ENCODE results near the gene ZSWIM5.
"Not testable (repeated sequence)": the region's sequence is repeated elsewhere in the genome, so short reads cannot be mapped to it uniquely, and the experiment has no call there.

Gene ZSWIM5

DNA sequence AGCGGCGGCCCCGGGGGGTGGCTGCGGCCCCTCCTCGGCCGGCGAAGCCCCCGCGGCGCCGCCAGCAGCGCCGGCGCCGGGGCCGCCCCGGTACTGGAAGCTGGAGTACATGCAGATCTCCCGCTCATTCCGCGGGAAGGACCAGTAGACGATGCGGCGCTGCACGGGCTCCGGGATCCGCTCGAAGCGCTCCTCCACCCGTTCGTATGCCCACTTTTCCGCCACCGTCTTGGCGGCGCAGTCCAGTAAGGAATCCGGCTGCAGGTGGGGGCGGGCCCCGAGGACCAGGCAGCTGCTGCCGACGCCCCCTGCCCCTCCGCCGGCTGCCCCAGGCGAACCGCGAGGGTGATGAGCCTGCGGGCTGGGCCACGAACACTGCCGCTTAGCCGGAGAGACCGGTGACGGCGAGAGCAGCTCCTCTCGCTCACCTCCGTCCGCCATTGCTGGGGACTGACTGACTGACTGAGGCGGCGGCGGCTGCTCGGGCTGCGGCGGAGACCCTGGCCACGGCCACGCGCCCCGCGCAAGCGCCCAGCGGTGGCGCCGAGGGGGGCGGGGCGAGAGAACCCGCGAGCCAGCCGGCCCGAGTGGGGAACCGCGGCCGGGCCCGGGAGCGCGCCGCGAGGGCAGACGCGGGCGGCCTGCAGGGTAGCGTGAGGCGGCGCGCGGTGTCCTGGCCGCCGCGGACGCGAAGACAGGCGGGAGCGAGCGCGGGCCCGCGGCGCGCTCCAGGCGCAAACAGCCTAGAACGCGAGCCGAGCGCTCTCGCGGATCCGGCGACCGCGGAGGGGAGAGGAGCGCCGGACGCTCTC, at the start of gene ZSWIM5:
Gene ZSWIM5, minus strand, starts transcription at position 696 of the 812 bp plus-strand sequence. Its CDS starts 255 bp downstream, at position 441.
- DNase-seq (ENCODE audit: low read depth in 3 of 3), result peak; percentile 32 to 53 (median 47)

DNA sequence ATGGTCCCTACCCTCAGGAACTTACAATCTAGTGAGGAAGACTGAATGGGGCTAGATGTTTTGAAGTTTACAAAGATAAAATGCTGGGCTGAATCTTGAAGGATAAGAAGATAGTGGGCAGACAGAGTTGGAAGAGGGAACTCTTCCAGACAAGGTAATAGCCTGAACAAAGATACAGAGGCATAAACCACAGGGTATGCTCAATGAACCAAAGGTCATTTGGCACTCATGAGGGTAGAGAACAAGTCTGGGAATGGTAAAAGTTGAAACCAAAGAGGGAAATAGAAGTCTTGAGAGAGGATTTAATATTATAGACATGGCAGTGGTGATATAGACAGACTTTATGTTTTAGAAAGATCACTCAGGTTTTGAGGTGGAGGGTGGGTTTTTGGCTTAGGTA, 48.1 kb upstream of the ZSWIM5 start:
- DNase-seq (ENCODE audit: low read depth in 3 of 3), result no peak

GRCh38 chr1:45250544-45250943, 44.1 kb upstream of the ZSWIM5 start:
- DNase-seq (ENCODE audit: low read depth in 3 of 3), result no peak

DNA sequence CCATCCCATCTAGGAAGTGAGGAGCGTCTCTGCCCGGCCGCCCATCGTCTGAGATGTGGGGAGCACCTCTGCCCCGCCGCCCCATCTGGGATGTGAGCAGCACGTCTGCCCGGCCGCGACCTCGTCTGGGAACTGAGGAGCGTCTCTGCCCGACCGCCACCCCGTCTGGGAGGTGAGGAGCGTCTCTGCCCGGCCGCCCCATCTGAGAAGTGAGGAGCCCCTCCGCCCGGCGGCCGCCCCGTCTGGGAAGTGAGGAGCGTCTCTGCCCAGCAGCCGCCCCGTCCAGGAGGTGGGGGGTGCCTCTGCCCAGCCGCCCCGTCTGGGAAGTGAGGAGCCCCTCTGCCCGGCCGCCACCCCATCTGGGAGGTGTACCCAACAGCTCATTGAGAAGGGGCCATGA, 41.6 kb upstream of the ZSWIM5 start:
- not testable (repeated sequence) for DNase-seq (ENCODE audit: low read depth in 3 of 3)

DNA sequence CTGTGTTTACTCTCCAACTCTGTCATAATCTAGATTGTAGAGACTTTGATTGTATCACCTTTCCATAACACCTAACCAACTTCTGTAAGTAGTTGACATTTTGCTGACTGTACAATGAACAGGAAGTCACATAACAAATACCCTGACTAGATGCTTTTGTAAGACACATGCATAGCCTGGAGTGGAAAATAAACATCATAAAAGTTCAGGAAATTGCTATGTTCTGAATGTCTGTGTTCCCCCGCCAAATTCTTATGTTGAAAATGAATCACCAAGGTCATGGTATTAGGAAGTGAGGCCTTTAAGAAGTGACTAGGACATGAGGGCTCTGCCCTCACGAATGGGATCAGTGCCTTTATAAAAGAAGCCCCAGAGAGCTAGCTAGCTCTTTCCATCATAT, 40.4 kb upstream of the ZSWIM5 start:
- DNase-seq (ENCODE audit: low read depth in 3 of 3), result no peak

DNA sequence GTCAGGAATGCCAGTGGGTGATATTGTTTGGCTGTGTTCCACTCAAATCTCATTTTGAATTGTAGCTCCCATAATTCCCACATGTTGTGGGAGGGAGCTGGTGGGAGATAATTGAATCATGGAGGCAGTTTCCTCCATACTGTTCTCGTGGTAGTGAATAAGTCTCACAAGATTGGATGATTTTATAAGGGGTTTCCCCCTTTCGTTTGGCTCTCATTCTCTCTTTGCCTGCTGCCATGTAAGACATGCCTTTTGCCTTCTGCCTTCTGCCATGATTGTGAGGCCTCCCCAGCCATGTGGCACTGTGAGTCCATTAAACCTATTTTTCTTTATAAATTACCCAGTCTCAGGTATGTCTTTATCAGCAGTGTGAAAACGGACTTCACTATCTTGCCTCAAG, 40.0 kb upstream of the ZSWIM5 start:
- DNase-seq (ENCODE audit: low read depth in 3 of 3), result not testable (repeated sequence)

GRCh38 chr1:45244660-45245059, 38.3 kb upstream of the ZSWIM5 start:
- no peak for DNase-seq (ENCODE audit: low read depth in 3 of 3)

DNA sequence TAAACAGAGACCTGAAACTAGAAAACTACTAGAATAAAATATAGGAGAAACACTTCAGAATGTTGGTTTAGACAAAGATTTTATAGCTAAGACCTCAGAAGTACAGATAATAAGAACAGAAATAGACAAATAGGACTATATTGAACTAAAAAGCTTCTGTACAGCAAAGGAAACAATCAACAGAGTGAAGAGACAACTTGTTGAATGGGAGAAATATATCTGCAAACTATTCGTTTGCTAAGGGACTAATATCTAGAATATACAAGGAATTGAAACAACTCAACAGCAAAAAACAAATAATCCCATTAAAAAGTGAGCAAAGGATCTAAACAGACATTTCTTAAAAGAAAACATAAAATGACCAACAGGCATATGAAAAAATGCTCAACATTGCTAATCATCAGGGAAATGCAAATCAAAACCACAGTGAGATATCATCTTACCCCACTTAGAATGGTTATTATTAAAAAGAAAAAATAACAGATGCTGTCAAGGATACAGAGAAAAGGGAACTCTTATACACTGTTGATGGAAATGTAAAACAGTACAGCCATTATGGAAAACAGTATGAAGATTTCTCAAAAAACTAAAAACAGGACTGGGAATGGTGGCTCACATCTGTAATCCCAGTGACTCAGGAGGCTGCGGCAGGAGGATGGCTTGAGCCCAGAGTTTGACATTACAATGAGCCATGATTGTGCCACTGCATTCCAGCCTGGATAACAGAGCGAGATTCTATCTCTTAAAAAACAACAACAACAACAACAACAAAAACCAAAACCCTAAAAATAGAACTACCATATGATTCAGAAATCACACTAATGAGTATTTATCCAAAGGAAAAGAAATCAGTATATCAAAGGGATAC, 37.3 kb upstream of the ZSWIM5 start:
- no peak for DNase-seq (ENCODE audit: low read depth in 3 of 3)

DNA sequence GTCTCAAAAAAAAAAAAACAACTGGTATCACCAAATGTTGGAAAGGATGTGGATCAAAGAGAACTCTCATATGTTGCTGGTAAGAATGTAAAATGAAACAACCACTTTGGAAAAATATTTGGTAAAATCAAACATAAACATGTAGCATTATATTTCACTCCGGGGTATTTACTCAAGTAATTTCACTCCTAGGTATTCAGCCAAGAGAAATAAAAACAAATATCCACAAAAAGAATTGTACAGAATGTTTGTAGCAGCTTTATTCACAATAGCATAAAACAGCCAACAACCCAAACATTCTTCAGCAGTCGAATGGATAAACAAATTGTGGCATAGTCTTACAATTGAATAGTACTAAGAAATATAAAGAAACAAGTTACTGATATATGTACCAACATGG, 32.4 kb upstream of the ZSWIM5 start:
- DNase-seq (ENCODE audit: low read depth in 3 of 3), result no peak

DNA sequence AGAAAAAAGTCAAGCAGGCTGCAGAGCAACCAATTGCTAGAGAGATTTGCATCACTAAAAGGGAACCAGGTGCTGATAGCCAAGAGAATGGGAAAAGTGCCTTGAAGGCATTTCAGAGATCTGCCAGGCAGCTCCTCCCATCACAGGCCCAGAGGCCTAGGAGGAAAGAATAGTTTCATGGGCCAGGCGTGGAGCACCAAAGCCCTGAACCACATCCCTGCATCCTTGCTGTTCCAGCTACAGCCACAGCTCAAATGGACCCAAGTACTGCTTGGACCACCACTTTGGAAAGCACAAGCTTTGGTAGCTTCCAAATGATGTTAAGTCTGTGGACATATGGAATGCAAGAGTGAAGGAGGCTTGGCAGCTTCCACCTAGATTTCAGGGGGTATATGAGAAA, 29.7 kb upstream of the ZSWIM5 start:
- no peak for DNase-seq (ENCODE audit: low read depth in 3 of 3)

DNA sequence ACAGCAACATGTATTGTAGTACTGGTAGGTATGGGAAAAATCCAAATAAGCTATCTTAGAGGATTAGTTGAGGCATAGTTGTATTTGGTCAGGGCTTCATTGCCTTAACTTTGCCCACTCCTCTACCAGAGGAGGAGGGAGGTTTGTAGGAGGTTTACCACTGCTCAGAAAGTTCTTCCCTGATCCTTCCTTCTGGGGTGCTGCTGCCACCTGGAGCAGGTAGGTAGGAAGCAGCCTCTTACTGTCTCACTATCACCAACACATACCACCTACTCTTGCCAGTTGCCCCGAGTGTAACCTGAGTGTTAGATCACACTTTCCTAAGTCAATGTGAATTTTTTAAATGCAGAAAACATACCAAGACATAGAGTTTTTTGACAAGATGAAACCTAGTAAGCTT, 24.1 kb upstream of the ZSWIM5 start:
- no peak for DNase-seq (ENCODE audit: low read depth in 3 of 3)

DNA sequence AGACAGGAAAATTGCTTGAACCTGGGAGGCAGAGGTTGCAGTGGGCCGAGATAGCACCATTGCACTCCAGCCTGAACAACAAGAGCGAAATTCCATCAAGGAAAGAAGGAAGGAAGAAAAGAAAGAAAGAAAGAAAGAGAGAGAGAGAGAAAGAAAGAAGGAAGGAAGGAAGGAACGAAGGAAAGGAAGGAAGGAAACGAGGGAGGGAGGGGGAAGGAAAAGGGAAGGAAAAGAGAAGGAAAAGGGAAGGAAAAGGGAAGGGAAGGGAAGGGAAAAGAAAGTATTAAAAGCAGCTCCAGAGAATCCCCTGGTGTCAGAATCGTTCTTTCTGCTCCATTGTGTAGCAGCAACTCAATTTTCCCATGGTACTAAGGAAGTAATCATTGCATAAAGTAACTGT, 19.2 kb upstream of the ZSWIM5 start:
- DNase-seq (ENCODE audit: low read depth in 3 of 3), result no peak

GRCh38 chr1:45223710-45224109, 17.3 kb upstream of the ZSWIM5 start:
- not testable (repeated sequence) for DNase-seq (ENCODE audit: low read depth in 3 of 3)

GRCh38 chr1:45221716-45222115, 15.3 kb upstream of the ZSWIM5 start:
- no peak for DNase-seq (ENCODE audit: low read depth in 3 of 3)

GRCh38 chr1:45216861-45217260, 10.5 kb upstream of the ZSWIM5 start:
- DNase-seq (ENCODE audit: low read depth in 3 of 3), result no peak

- no peak for DNase-seq (ENCODE audit: low read depth in 3 of 3)
Measured at GRCh38 chr1:45216200-45216541, 9.8 kb upstream of the ZSWIM5 start.

DNA sequence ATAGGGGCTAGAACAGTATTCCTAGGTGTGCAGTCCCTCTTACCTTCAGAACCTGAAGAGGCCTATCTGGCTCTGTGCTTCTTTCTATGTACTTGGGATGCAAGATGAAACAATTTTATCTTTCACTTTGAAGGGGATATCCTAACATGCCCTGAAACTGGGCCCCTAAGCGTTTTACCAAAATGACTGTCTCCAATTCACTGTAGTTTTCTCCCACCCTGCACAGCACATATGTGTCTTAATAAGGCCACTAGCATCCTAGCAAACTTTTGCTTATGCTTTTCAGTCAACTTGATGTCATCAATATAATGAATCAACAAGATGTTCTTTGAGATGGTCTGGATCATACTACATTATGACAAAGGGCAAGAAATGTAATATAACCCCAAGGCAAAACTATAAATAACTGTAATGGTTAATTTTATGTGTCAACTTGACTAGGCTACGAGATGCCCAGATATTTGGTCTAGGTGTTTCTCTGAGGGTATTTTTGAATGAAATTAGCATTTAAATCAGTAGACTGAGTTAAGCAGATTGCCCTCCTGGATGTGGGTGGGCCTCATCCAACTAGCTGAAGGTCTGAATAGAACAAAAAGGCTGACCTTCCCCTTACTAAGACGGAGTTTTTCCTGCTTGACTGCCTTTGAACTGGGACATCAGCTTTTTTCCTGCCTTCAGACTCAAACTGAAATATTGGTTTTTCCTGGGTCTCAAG, 9.2 kb upstream of the ZSWIM5 start:
- no peak for DNase-seq (ENCODE audit: low read depth in 3 of 3)

- DNase-seq (ENCODE audit: low read depth in 3 of 3), result no peak
Measured at GRCh38 chr1:45213892-45214291, 7.5 kb upstream of the ZSWIM5 start.

DNA sequence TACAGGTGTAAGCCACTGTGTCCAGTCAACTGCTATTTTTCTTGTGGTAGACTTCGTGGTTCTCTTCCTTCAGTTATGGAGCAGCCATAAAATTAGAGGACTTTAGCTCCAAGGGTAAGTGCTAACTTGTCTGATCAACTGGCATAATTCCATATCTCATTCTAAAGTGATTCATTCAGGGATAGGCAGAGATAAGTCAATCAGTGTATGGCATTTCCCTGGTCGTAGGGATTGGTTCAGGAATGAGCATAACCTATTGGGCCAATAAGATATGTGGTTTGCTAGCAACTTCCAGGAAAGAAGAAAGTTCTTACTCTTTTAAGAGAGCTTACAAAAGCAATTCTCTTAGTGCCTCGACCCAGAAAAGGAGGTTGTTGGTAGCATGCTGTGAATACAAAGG, 4.7 kb upstream of the ZSWIM5 start:
- no peak for DNase-seq (ENCODE audit: low read depth in 3 of 3)

- no peak for DNase-seq (ENCODE audit: low read depth in 3 of 3)
Measured at GRCh38 chr1:45206808-45207623, 611 bp upstream of the ZSWIM5 start.
